Epithelial cell of esophagus (primary cell): ENCODE results near the gene MAP3K19.

Source experiments
- DNase-seq: peaks from one replicate; pipeline ENCODE4 v3.0.0; 2010; ENCODE audit warnings: low read depth
- H3K4me3 ChIP-seq: 2 replicates; pipeline ENCODE4 v1.5.1; 2011; ENCODE audit warnings: mild to moderate bottlenecking, low read length, control low read depth
- CTCF ChIP-seq: IDR thresholded peaks from 2 replicates; pipeline ENCODE4 v1.5.1; 2011; ENCODE audit warnings: low read depth, mild to moderate bottlenecking, low read length, control low read depth, inconsistent platforms; ENCODE audit not compliant: insufficient read depth; ENCODE audit errors: missing control alignments

The MAP3K19 gene

GRCh38 chr2:135047300-135047699, at the start of gene MAP3K19:
Gene MAP3K19, minus strand, starts transcription at chr2:135047447. Its CDS starts 22,800 bp downstream, at chr2:135024647.
- TF ChIP-seq CTCF = no peak
- peak; percentile 10 for DNase-seq
- no peak within 1 kb of the TSS for H3K4me3 ChIP-seq

DNA sequence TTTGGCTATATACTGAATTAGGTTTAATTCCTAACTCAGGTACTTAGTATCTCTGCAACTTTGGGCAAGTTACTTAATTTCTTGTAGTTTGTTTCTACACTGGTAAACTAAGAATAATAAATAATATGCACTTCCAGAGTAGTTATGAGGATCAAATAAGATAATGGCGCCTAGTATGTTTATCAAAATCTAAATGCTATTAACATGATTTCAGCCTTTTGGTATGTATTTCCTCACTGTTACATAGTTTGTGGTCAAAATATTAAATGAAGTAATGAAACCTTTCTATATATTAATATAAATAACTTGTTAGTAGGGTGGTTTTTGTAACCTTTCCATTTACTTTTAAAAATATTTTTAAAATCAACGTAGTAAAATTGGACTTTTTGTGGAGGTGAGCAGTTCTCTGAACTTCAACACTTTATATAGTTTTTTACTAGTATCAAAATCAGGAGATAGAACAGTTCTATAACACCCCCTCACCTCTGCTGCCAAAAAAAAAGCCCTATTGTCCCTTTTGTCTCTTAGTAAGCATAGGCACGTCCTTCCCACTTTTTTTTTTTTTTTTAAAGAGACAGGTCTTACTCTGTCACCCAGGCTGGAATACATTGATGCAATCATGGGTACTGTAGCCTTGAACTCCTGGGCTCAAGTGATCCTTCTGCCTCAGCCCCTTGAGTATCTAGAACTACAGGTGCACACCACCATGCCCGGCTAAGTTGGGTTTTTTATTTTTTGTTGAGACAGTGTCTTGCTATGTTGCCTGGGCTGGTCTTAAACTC, 49.6 kb upstream of the MAP3K19 start:
- DNase-seq = peak; percentile 22
- H3K4me3 ChIP-seq = no peak overlapping the region
- TF ChIP-seq CTCF = no peak

DNA sequence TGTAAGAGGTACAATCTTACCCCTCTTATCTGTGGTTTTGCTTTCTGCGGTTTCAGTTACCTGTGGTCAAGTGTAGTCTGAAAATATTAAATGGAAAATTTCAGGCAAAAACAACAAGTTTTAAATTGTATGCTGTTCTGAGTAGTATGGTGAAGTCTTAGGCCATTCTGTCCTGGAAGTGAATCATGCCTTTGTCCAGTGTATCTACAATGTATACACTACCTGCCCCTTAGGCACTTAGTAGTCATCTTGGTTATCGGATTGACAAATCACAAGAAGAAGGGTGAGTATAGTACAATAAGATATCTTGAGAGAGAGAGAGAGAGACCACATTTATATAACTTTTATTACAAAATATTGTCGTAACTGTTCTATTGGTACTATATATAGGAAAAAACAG, 48.3 kb upstream of the MAP3K19 start:
- no peak for TF ChIP-seq CTCF
- no peak overlapping the region for H3K4me3 ChIP-seq
- peak; percentile 76 for DNase-seq

GRCh38 chr2:135094508-135094907, 47.3 kb upstream of the MAP3K19 start:
- H3K4me3 ChIP-seq = no peak overlapping the region
- no peak for TF ChIP-seq CTCF
- DNase-seq = no peak

DNA sequence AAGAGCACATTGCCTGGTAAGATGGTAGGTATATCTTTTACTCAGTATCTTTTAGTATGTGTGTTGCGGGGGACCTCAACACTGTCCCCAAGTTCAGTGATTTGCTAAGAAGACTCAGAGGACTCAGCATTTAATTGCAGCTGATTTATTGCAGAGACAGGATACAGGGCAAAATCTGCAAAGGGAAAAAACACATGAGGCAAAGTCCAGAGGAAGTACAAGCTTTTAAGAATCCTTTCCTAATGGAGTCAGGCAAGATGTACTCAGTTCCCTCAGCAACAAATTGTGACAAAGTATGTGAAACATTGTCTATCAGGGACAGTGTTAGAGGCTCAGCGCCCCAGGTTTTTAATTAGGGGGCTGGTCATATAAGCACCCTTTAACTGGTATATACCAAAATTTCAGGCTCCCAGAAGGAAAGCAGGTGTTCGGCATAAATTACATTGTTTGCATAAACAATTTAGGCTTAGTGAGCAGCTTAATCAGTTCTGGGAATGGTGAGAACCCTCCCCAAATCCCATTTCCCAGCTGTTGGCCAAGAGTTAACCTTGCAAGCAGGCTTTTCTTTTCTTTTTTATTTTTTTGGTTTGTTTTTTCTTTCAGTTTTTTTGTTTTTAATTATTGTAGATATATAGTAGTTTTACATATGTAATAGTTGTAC, 46.6 kb upstream of the MAP3K19 start:
- no peak for TF ChIP-seq CTCF
- H3K4me3 ChIP-seq = no peak overlapping the region
- DNase-seq = no peak

DNA sequence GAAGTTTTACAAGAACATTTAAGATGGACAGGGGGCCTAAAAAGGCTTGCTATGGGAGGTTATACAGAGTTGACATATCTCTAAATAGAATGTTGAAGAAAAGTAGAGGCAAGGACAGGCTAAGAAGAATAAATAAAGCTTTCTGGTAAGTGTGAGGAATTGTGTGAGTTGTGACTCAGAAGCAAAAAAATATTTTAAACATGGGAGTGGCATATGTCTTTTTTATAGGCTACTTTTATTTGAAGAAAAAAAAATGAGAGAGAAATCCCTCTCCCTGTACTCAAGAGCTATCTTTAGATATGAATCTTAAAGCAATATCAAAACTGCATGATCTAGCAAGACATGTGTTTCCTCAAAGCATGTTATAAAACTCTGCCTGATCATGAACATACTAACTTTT, 45.9 kb upstream of the MAP3K19 start:
- no peak for TF ChIP-seq CTCF
- H3K4me3 ChIP-seq = no peak overlapping the region
- no peak for DNase-seq
